ENCODE results near the gene BIK.

The BIK gene

GRCh38 chr22:43167001-43167589 is 56.5 kb downstream of the BIK start:
- Histone ChIP-seq H3K9me3 (ENCODE audit: control insufficient read depth in 1 of 2, low read length in 2 of 2) (no peaks in the 10 kb centered on the region), H3K4me3 (ENCODE audit: low read depth in 1 of 2, low read length in 2 of 2) (no peak overlapping the region), H3K27ac (ENCODE audit: low read depth, low read length) (no peak overlapping the region), H3K4me1 (ENCODE audit: control insufficient read depth in 1 of 2, insufficient read depth in 2 of 2, low read length in 2 of 2) (peaks cover 11 to 19% of the 10 kb centered on the region in 2 donors), H3K9ac (ENCODE audit: low read depth in 1 of 2, low read length in 2 of 2) (no peak overlapping the region), H3K36me3 (ENCODE audit: control insufficient read depth in 1 of 2, insufficient read depth in 2 of 2, low read length in 2 of 2) (peaks cover 0 to 47% of the 10 kb centered on the region in 2 donors), H3K27me3 (ENCODE audit: control insufficient read depth in 1 of 2, insufficient read depth in 2 of 2, low read length in 2 of 2) (no peaks in the 10 kb centered on the region)

- H3K9ac ChIP-seq (ENCODE audit: low read depth in 1 of 2, low read length in 2 of 2), result no peak overlapping the region
- peaks cover 12 to 14% of the 10 kb centered on the region in 2 donors for H3K4me1 ChIP-seq (ENCODE audit: control insufficient read depth in 1 of 2, insufficient read depth in 2 of 2, low read length in 2 of 2)
- no peak overlapping the region for H3K27ac ChIP-seq (ENCODE audit: low read depth, low read length)
- H3K27me3 ChIP-seq (ENCODE audit: control insufficient read depth in 1 of 2, insufficient read depth in 2 of 2, low read length in 2 of 2), result no peaks in the 10 kb centered on the region
- peaks cover 0 to 52% of the 10 kb centered on the region in 2 donors for H3K36me3 ChIP-seq (ENCODE audit: control insufficient read depth in 1 of 2, insufficient read depth in 2 of 2, low read length in 2 of 2)
- H3K9me3 ChIP-seq (ENCODE audit: control insufficient read depth in 1 of 2, low read length in 2 of 2), result no peaks in the 10 kb centered on the region
- no peak overlapping the region for H3K4me3 ChIP-seq (ENCODE audit: low read depth in 1 of 2, low read length in 2 of 2)
These were observed 58.1 kb downstream of the BIK start for GRCh38 chr22:43168471-43169309.

- Histone ChIP-seq H3K4me3 (ENCODE audit: low read depth in 1 of 2, low read length in 2 of 2) (no peak overlapping the region), H3K36me3 (ENCODE audit: control insufficient read depth in 1 of 2, insufficient read depth in 2 of 2, low read length in 2 of 2) (peaks cover 4 to 61% of the 10 kb centered on the region in 2 donors), H3K27me3 (ENCODE audit: control insufficient read depth in 1 of 2, insufficient read depth in 2 of 2, low read length in 2 of 2) (no peaks in the 10 kb centered on the region), H3K27ac (ENCODE audit: low read depth, low read length) (no peak overlapping the region), H3K9ac (ENCODE audit: low read depth in 1 of 2, low read length in 2 of 2) (no peak overlapping the region), H3K4me1 (ENCODE audit: control insufficient read depth in 1 of 2, insufficient read depth in 2 of 2, low read length in 2 of 2) (peaks cover 12 to 13% of the 10 kb centered on the region in 2 donors), H3K9me3 (ENCODE audit: control insufficient read depth in 1 of 2, low read length in 2 of 2) (no peaks in the 10 kb centered on the region)
These were observed 59.0 kb downstream of the BIK start for GRCh38 chr22:43169310-43170130.

- Histone ChIP-seq H3K4me1 (ENCODE audit: control insufficient read depth in 1 of 2, insufficient read depth in 2 of 2, low read length in 2 of 2) (peaks cover 12 to 13% of the 10 kb centered on the region in 2 donors), H3K9me3 (ENCODE audit: control insufficient read depth in 1 of 2, low read length in 2 of 2) (no peaks in the 10 kb centered on the region), H3K36me3 (ENCODE audit: control insufficient read depth in 1 of 2, insufficient read depth in 2 of 2, low read length in 2 of 2) (peaks cover 8 to 65% of the 10 kb centered on the region in 2 donors), H3K9ac (ENCODE audit: low read depth in 1 of 2, low read length in 2 of 2) (no peak overlapping the region), H3K27me3 (ENCODE audit: control insufficient read depth in 1 of 2, insufficient read depth in 2 of 2, low read length in 2 of 2) (no peaks in the 10 kb centered on the region), H3K4me3 (ENCODE audit: low read depth in 1 of 2, low read length in 2 of 2) (peak overlapping the region in 1 of 2 donors; percentile 8), H3K27ac (ENCODE audit: low read depth, low read length) (no peak overlapping the region)
These were observed 59.6 kb downstream of the BIK start for GRCh38 chr22:43170131-43170480.

GRCh38 chr22:43171019-43171491 is 60.5 kb downstream of the BIK start:
- Histone ChIP-seq H3K9ac (ENCODE audit: low read depth in 1 of 2, low read length in 2 of 2) (peak overlapping the region; percentile 9 to 63), H3K4me3 (ENCODE audit: low read depth in 1 of 2, low read length in 2 of 2) (peak overlapping the region; percentile 41 to 43), H3K27me3 (ENCODE audit: control insufficient read depth in 1 of 2, insufficient read depth in 2 of 2, low read length in 2 of 2) (no peaks in the 10 kb centered on the region), H3K9me3 (ENCODE audit: control insufficient read depth in 1 of 2, low read length in 2 of 2) (no peaks in the 10 kb centered on the region), H3K27ac (ENCODE audit: low read depth, low read length) (peak overlapping the region; percentile 42), H3K4me1 (ENCODE audit: control insufficient read depth in 1 of 2, insufficient read depth in 2 of 2, low read length in 2 of 2) (peaks cover 12 to 13% of the 10 kb centered on the region in 2 donors), H3K36me3 (ENCODE audit: control insufficient read depth in 1 of 2, insufficient read depth in 2 of 2, low read length in 2 of 2) (peaks cover 8 to 70% of the 10 kb centered on the region in 2 donors)

- Histone ChIP-seq H3K27ac (ENCODE audit: low read depth, low read length) (peak overlapping the region; percentile 42), H3K36me3 (ENCODE audit: control insufficient read depth in 1 of 2, insufficient read depth in 2 of 2, low read length in 2 of 2) (peaks cover 8 to 71% of the 10 kb centered on the region in 2 donors), H3K9ac (ENCODE audit: low read depth in 1 of 2, low read length in 2 of 2) (peak overlapping the region; percentile 9 to 63)
These were observed 61.1 kb downstream of the BIK start for GRCh38 chr22:43171607-43172006.

GRCh38 chr22:43172191-43172590 is 61.6 kb downstream of the BIK start:
- Histone ChIP-seq H3K4me1 (ENCODE audit: control insufficient read depth in 1 of 2, insufficient read depth in 2 of 2, low read length in 2 of 2) (peaks cover 12 to 13% of the 10 kb centered on the region in 2 donors), H3K27ac (ENCODE audit: low read depth, low read length) (no peak overlapping the region), H3K27me3 (ENCODE audit: control insufficient read depth in 1 of 2, insufficient read depth in 2 of 2, low read length in 2 of 2) (no peaks in the 10 kb centered on the region), H3K9me3 (ENCODE audit: control insufficient read depth in 1 of 2, low read length in 2 of 2) (no peaks in the 10 kb centered on the region), H3K4me3 (ENCODE audit: low read depth in 1 of 2, low read length in 2 of 2) (no peak overlapping the region), H3K9ac (ENCODE audit: low read depth in 1 of 2, low read length in 2 of 2) (no peak overlapping the region), H3K36me3 (ENCODE audit: control insufficient read depth in 1 of 2, insufficient read depth in 2 of 2, low read length in 2 of 2) (peaks cover 8 to 67% of the 10 kb centered on the region in 2 donors)

More at GRCh38 chr22:43171607-43172006, 61.1 kb downstream of the BIK start:
- no peaks in the 10 kb centered on the region for H3K27me3 ChIP-seq (ENCODE audit: control insufficient read depth in 1 of 2, insufficient read depth in 2 of 2, low read length in 2 of 2)
- H3K4me3 ChIP-seq (ENCODE audit: low read depth in 1 of 2, low read length in 2 of 2), result peak overlapping the region; percentile 41 to 43
- H3K4me1 ChIP-seq (ENCODE audit: control insufficient read depth in 1 of 2, insufficient read depth in 2 of 2, low read length in 2 of 2), result peaks cover 12 to 13% of the 10 kb centered on the region in 2 donors
- no peaks in the 10 kb centered on the region for H3K9me3 ChIP-seq (ENCODE audit: control insufficient read depth in 1 of 2, low read length in 2 of 2)

- H3K36me3 ChIP-seq (ENCODE audit: control insufficient read depth in 1 of 2, insufficient read depth in 2 of 2, low read length in 2 of 2), result peaks cover 8 to 64% of the 10 kb centered on the region in 2 donors
- peaks cover 12 to 13% of the 10 kb centered on the region in 2 donors for H3K4me1 ChIP-seq (ENCODE audit: control insufficient read depth in 1 of 2, insufficient read depth in 2 of 2, low read length in 2 of 2)
- no peak overlapping the region for H3K4me3 ChIP-seq (ENCODE audit: low read depth in 1 of 2, low read length in 2 of 2)
- no peak overlapping the region for H3K9ac ChIP-seq (ENCODE audit: low read depth in 1 of 2, low read length in 2 of 2)
- H3K27me3 ChIP-seq (ENCODE audit: control insufficient read depth in 1 of 2, insufficient read depth in 2 of 2, low read length in 2 of 2), result no peaks in the 10 kb centered on the region
- H3K9me3 ChIP-seq (ENCODE audit: control insufficient read depth in 1 of 2, low read length in 2 of 2), result no peaks in the 10 kb centered on the region
- no peak overlapping the region for H3K27ac ChIP-seq (ENCODE audit: low read depth, low read length)
These were observed 63.0 kb downstream of the BIK start for GRCh38 chr22:43173566-43173965.

GRCh38 chr22:43173976-43174720 is 63.6 kb downstream of the BIK start:
- Histone ChIP-seq H3K4me1 (ENCODE audit: control insufficient read depth in 1 of 2, insufficient read depth in 2 of 2, low read length in 2 of 2) (peaks cover 12 to 13% of the 10 kb centered on the region in 2 donors), H3K9me3 (ENCODE audit: control insufficient read depth in 1 of 2, low read length in 2 of 2) (no peaks in the 10 kb centered on the region), H3K27ac (ENCODE audit: low read depth, low read length) (no peak overlapping the region), H3K9ac (ENCODE audit: low read depth in 1 of 2, low read length in 2 of 2) (no peak overlapping the region), H3K4me3 (ENCODE audit: low read depth in 1 of 2, low read length in 2 of 2) (no peak overlapping the region), H3K27me3 (ENCODE audit: control insufficient read depth in 1 of 2, insufficient read depth in 2 of 2, low read length in 2 of 2) (no peaks in the 10 kb centered on the region), H3K36me3 (ENCODE audit: control insufficient read depth in 1 of 2, insufficient read depth in 2 of 2, low read length in 2 of 2) (peaks cover 10 to 70% of the 10 kb centered on the region in 2 donors)

All from duodenal mucosa (tissue), 2 donors.